ENCODE measurements around the gene SIVA1.
A peak's percentile ranks its signal among the peaks of the same experiment; 100 is the strongest.

Gene SIVA1

DNA sequence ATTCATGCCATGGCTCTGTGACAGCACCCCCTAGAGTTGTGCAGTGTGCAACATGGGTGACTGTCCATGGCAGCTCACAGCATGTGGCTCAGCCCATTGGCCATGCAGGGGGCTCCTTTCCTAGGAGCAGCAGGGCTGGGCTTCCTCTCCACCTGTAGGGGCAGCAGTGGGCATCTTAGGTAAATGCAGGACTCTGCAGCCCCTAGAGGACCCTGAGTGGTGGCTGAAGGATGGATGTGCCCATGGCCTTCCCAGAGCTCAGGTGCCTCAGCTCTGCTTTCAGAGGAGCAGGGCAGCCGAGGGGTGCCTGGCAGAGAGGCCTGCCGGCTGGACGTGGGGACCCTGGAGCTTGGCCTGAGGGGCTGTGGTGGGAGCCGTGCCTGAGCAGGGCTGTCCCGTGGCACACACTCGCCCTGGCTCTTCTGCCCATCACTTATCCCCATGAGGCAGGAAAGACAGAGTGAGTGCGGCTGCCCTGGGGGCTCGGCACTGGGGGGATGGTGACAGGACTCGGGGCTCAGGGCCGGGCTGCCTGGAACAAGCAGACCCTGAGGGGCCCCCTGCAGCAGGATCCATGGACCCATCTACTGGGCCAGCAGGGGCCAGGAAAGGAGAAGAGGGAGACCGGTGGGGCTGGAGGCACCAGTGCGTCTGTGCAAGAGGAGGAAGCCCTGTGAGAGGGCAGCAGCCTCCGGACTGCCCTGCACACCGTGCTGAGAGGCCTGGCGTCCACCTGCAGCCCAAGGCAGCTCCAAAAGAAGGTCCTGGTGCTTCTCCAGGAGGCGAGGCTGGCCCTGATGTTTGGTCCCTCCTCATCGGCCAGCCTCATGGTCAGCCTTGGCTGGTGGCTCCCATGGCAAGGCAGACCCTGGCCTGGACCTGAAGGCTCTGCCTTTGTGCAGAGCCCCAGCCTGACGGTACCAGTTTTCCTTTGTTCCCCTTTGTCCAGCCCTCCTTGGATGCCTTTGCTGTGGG, 21.3 kb upstream of the SIVA1 start:
- no peak for DNase-seq (ENCODE audit: low read depth)
- peak; percentile 71 for TF ChIP-seq CTCF (conservative IDR thresholded peaks at IDR 0.05; ENCODE audit: low read depth, low read length)
- H3K4me3 ChIP-seq (ENCODE audit: low read length), result no peak overlapping the region

GRCh38 chr14:104732355-104732804, 20.6 kb upstream of the SIVA1 start:
- H3K4me3 ChIP-seq (ENCODE audit: low read length), result no peak overlapping the region
- TF ChIP-seq CTCF (conservative IDR thresholded peaks at IDR 0.05; ENCODE audit: low read depth, low read length), result no peak
- DNase-seq (ENCODE audit: low read depth), result no peak

DNA sequence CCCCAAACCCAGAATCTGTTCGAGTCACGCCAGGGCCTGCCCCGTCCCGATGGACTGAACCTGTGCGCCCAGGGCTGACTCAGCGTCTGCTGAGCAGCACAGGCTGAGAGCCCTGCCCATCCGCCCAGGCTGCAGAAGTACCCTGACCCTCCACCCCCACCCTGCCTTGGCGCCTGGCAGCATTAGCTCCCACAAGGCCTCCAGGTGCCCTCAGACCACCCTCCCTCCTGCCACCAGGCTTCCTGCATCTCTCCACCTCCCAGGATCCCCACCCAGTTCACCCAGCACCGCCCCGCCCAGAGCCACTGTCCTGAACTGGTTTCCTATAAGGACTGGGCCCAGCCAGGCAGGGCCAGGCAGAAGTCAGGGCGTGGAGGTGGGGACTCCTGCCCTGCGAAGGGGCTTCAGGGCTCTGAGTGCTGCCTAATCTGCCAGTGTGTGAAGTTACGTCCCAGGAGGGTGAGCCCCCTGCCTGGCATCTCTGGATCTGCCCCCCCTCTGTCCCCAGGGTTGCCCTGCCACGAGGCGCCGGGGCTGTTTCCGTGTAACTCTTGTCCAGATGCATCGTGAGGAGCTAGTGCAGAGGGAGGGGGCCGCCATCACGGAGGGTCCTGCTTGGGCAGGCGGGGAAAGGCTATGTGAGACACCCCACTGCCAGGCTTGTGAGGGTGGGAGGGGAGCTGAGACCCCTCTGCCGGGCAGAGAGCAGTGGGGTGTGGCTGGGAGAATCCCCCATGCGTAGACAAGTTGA, 19.8 kb upstream of the SIVA1 start:
- DNase-seq (ENCODE audit: low read depth), result no peak
- no peak for TF ChIP-seq CTCF (conservative IDR thresholded peaks at IDR 0.05; ENCODE audit: low read depth, low read length)
- no peak overlapping the region for H3K4me3 ChIP-seq (ENCODE audit: low read length)

- no peak overlapping the region for H3K4me3 ChIP-seq (ENCODE audit: low read length)
- DNase-seq (ENCODE audit: low read depth), result no peak
- TF ChIP-seq CTCF (conservative IDR thresholded peaks at IDR 0.05; ENCODE audit: low read depth, low read length), result no peak
Measured at GRCh38 chr14:104734051-104734587, 18.8 kb upstream of the SIVA1 start.

DNA sequence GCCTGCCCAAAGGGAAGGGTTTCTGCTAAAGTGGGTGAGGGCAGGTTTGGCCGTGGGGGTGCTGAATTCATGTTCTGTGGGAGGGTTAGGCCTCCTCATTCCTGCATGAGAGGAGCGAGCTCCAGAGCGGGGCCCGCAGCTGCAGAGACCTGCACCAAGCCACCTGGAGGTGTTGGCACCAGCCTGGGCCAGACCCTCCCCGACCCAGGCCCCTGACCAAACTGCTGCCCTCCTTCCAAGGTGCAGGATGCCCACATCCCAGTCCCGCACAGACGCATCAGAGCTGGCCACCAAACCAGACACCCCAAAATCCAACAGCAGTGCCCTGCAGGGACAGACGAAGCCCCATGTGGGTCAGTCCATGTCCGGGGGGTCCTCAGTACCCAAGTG, 18.4 kb upstream of the SIVA1 start:
- no peak for TF ChIP-seq CTCF (conservative IDR thresholded peaks at IDR 0.05; ENCODE audit: low read depth, low read length)
- H3K4me3 ChIP-seq (ENCODE audit: low read length), result no peak overlapping the region
- no peak for DNase-seq (ENCODE audit: low read depth)

DNA sequence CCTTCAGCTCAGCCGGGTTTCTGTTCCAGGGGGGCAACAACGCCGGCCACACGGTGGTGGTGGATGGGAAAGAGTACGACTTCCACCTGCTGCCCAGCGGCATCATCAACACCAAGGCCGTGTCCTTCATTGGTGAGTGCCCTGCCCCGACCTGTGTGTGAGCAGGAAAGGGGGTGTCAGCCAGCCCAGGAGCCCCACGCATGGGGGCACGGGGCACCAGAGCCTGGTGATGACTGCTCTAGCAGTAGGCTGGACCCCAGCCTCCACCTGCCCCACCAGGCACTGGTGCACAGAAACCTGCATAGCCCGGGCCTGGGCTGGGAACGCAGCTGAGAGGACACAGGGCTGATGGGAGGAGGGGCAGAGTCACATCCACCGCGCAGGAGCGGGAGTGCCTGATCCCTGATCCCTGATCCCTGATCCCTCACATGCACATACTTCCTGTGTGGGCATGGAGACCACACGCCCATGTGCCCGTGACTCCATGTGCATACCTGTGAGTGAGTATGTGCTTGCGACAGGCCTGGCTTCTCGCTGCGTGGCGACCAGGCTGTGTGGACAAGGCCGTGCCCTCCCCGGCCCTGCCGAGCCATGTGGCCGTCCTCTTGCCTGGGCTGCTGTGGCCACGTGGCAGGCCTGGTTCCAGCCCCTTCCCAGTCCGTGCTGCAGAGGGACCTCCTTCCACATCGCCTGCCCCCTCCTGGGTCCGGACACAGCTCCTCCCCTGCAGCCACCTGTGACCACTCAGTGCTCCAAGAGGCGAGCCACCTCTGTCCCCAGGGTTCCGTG, 17.8 kb upstream of the SIVA1 start:
- TF ChIP-seq CTCF (conservative IDR thresholded peaks at IDR 0.05; ENCODE audit: low read depth, low read length), result no peak
- DNase-seq (ENCODE audit: low read depth), result no peak
- H3K4me3 ChIP-seq (ENCODE audit: low read length), result no peak overlapping the region

All from retinal pigment epithelial cell (primary cell).